Neutrophil (primary cell): Measurements from ENCODE around the gene GSAP.
A peak's percentile ranks its signal among the peaks of the same experiment; 100 is the strongest.

Experiments used
- H3K27ac ChIP-seq: fragments of 200-600 bp; sonication (generic); 2 replicates; pipeline ENCODE4 v1.5.1; 2016; ENCODE audit warnings: mild to moderate bottlenecking, moderate library complexity
- H3K27me3 ChIP-seq: fragments of 200-600 bp; sonication (generic); 2 replicates; pipeline ENCODE4 v1.6.0; 2016; ENCODE audit warnings: mild to moderate bottlenecking
- H3K36me3 ChIP-seq: fragments of 200-600 bp; sonication (generic); 2 replicates; pipeline ENCODE4 v1.5.1; 2017
- H3K4me1 ChIP-seq, 2 experiments: fragments of 200-600 bp in 1 of 2; sonication (generic) in 1 of 2; 1 replicate in 1 of 2; 2 replicates in 1 of 2; pipeline versions ENCODE4 v1.5.1 to v1.6.1; 2013 to 2016; ENCODE audit warnings: low read depth in 1 of 2, low read length in 1 of 2, mild to moderate bottlenecking in 1 of 2, moderate library complexity in 1 of 2; ENCODE audit not compliant: control insufficient read depth in 1 of 2, insufficient read depth in 1 of 2
- H3K4me3 ChIP-seq, 2 experiments: fragments of 200-600 bp in 1 of 2; sonication (generic) in 1 of 2; 1 replicate in 1 of 2; 2 replicates in 1 of 2; pipeline ENCODE4 v1.5.1; 2013 to 2016; ENCODE audit warnings: low read depth in 1 of 2, low read length in 1 of 2, mild to moderate bottlenecking in 1 of 2, moderate library complexity in 1 of 2
- H3K9me3 ChIP-seq: fragments of 200-600 bp; sonication (generic); 2 replicates; pipeline ENCODE4 v1.5.1; 2016
- CTCF ChIP-seq: fragments of 200-600 bp; sonication (generic); IDR thresholded peaks from 2 replicates; pipeline ENCODE4 v1.5.1; 2016; ENCODE audit warnings: antibody characterized with exemption

Gene GSAP

GRCh38 chr7:77447616-77448015, 31.5 kb upstream of the GSAP start:
- H3K9me3 ChIP-seq = no peaks in the 10 kb centered on the region
- H3K4me1 ChIP-seq = peaks cover 46 to 51% of the 10 kb centered on the region in 2 experiments
- no peaks in the 10 kb centered on the region for H3K27me3 ChIP-seq
- no peaks in the 10 kb centered on the region for H3K36me3 ChIP-seq
- no peak overlapping the region for H3K4me3 ChIP-seq
- H3K27ac ChIP-seq = peak overlapping the region; percentile 82
- TF ChIP-seq CTCF = no peak

- Histone ChIP-seq H3K36me3 (no peaks in the 10 kb centered on the region), H3K27ac (peak overlapping the region; percentile 84), H3K9me3 (no peaks in the 10 kb centered on the region), H3K27me3 (no peaks in the 10 kb centered on the region), H3K4me3 (no peak overlapping the region), H3K4me1 (peaks cover 57 to 58% of the 10 kb centered on the region in 2 experiments)
- no peak for TF ChIP-seq CTCF
Measured at GRCh38 chr7:77444123-77444522, 28.0 kb upstream of the GSAP start.

GRCh38 chr7:77443042-77443441, 26.9 kb upstream of the GSAP start:
- no peaks in the 10 kb centered on the region for H3K9me3 ChIP-seq
- H3K27ac ChIP-seq = peak overlapping the region; percentile 84
- no peaks in the 10 kb centered on the region for H3K36me3 ChIP-seq
- peak overlapping the region in 1 of 2 experiments; percentile 2 for H3K4me3 ChIP-seq
- H3K4me1 ChIP-seq = peaks cover 52% of the 10 kb centered on the region in 2 experiments
- TF ChIP-seq CTCF = no peak
- no peaks in the 10 kb centered on the region for H3K27me3 ChIP-seq

GRCh38 chr7:77442636-77443035, 26.5 kb upstream of the GSAP start:
- no peak overlapping the region for H3K4me3 ChIP-seq

GRCh38 chr7:77441046-77441445, 24.9 kb upstream of the GSAP start:
- Histone ChIP-seq H3K9me3 (no peaks in the 10 kb centered on the region), H3K27ac (no peak overlapping the region), H3K4me3 (no peak overlapping the region), H3K27me3 (no peaks in the 10 kb centered on the region), H3K4me1 (peaks cover 32 to 33% of the 10 kb centered on the region in 2 experiments), H3K36me3 (no peaks in the 10 kb centered on the region)
- TF ChIP-seq CTCF = no peak

More at GRCh38 chr7:77442636-77443035, 26.5 kb upstream of the GSAP start:
- peak overlapping the region; percentile 84 for H3K27ac ChIP-seq
- H3K4me1 ChIP-seq = peaks cover 48% of the 10 kb centered on the region in 2 experiments
- no peaks in the 10 kb centered on the region for H3K36me3 ChIP-seq
- H3K9me3 ChIP-seq = no peaks in the 10 kb centered on the region
- H3K27me3 ChIP-seq = no peaks in the 10 kb centered on the region
- no peak for TF ChIP-seq CTCF

- Histone ChIP-seq H3K27ac (peak overlapping the region; percentile 1), H3K9me3 (no peaks in the 10 kb centered on the region), H3K27me3 (no peaks in the 10 kb centered on the region), H3K4me1 (peaks cover 37 to 39% of the 10 kb centered on the region in 2 experiments), H3K4me3 (no peak overlapping the region), H3K36me3 (no peaks in the 10 kb centered on the region)
- peak; percentile 37 for TF ChIP-seq CTCF
Measured at GRCh38 chr7:77439572-77439971, 23.4 kb upstream of the GSAP start.
